GM23248 (cell line): ENCODE results near the gene OLFML2B. TPM values are rescaled to one million over a fixed set of nuclear protein-coding genes. Genes with fewer than 3 reads are reported as not detected.
A peak's percentile ranks its signal among the peaks of the same experiment; 100 is the strongest.

Experiments used
- DNase-seq: peaks from one replicate; pipeline ENCODE4 v3.0.0-alpha.2; 2015
- H2AFZ ChIP-seq: fragments of 200-600 bp; sonication (generic); 2 replicates; pipeline ENCODE4 v1.6.1; 2016; ENCODE audit warnings: antibody characterized with exemption
- H3F3A ChIP-seq: fragments of 200-600 bp; sonication (generic); 2 replicates; pipeline ENCODE4 v1.6.1; 2016; ENCODE audit warnings: mild to moderate bottlenecking, antibody characterized with exemption, mixed run types; ENCODE audit not compliant: insufficient read depth
- H3K27ac ChIP-seq: fragments of 200-600 bp; sonication (generic); 2 replicates; pipeline ENCODE4 v1.5.1; 2016; ENCODE audit warnings: mild to moderate bottlenecking
- H3K27me3 ChIP-seq: fragments of 200-600 bp; sonication (generic); replicated peaks from 2 replicates; pipeline ENCODE4 v1.6.1; 2016; ENCODE audit warnings: mild to moderate bottlenecking; ENCODE audit not compliant: insufficient read depth
- H3K36me3 ChIP-seq: fragments of 200-600 bp; sonication (generic); 2 replicates; pipeline ENCODE4 v1.6.1; 2016; ENCODE audit warnings: low read depth, mild to moderate bottlenecking
- H3K4me1 ChIP-seq: fragments of 200-600 bp; sonication (generic); 2 replicates; pipeline ENCODE4 v1.6.1; 2016; ENCODE audit warnings: mild to moderate bottlenecking; ENCODE audit not compliant: insufficient read depth
- H3K4me2 ChIP-seq: fragments of 200-600 bp; sonication (generic); one replicate; pipeline ENCODE4 v1.6.1; 2016; ENCODE audit warnings: mild to moderate bottlenecking; ENCODE audit not compliant: unreplicated experiment
- H3K4me3 ChIP-seq: fragments of 200-600 bp; sonication (generic); 2 replicates; pipeline ENCODE4 v1.5.1; 2016; ENCODE audit warnings: mild to moderate bottlenecking
- H3K79me2 ChIP-seq: fragments of 200-600 bp; sonication (generic); 2 replicates; pipeline ENCODE4 v1.6.1; 2016; ENCODE audit warnings: mild to moderate bottlenecking; ENCODE audit not compliant: insufficient read depth
- H3K9ac ChIP-seq: fragments of 200-600 bp; sonication (generic); 2 replicates; pipeline ENCODE4 v1.6.1; 2016; ENCODE audit warnings: mild to moderate bottlenecking
- H3K9me2 ChIP-seq: fragments of 200-600 bp; sonication (generic); 2 replicates; pipeline ENCODE4 v1.6.1; 2016; ENCODE audit warnings: mixed run types, mild to moderate bottlenecking, moderate library complexity; ENCODE audit not compliant: insufficient read depth
- H3K9me3 ChIP-seq: fragments of 200-600 bp; sonication (generic); one replicate; pipeline ENCODE4 v1.6.1; 2017; ENCODE audit warnings: low read depth
- H4K20me1 ChIP-seq: fragments of 200-600 bp; sonication (generic); 2 replicates; pipeline ENCODE4 v1.6.0; 2016; ENCODE audit not compliant: insufficient read depth
- EZH2 ChIP-seq: fragments of 200-600 bp; sonication (generic); IDR thresholded peaks from 2 replicates; pipeline ENCODE4 v1.6.1; 2018; ENCODE audit warnings: antibody characterized with exemption, mild to moderate bottlenecking; ENCODE audit not compliant: insufficient read depth, poor library complexity, severe bottlenecking
- EZH2phosphoT487 ChIP-seq: fragments of 200-600 bp; sonication (generic); IDR thresholded peaks from 2 replicates; pipeline ENCODE4 v1.6.1; 2018; ENCODE audit warnings: antibody characterized with exemption, moderate library complexity, mild to moderate bottlenecking, low read depth; ENCODE audit not compliant: insufficient read depth
- WGBS, 2 experiments: methylation state at CpG; one replicate each; pipeline ENCODE4 v1.1.6; 2015 to 2017; ENCODE audit warnings: low lambda C conversion rate in 2 of 2, low coverage in 1 of 2; ENCODE audit errors: missing lambda C conversion rate in 2 of 2; 5-methylcytosine and 5-hydroxymethylcytosine counted together
- in situ Hi-C: fragments of 300-500 bp; cut with MboI; formaldehyde crosslinking; loops from 2 replicates; pipeline ENCODE4 v1.15.0; 2020
- polyA plus RNA-seq: library from polyadenylated mRNA; unstranded; fragments of >200 nt; fragmentation: Nextera tagmentation; extraction: Ambion mirVana; gene quantifications from 2 replicates; pipeline ENCODE4 v1.2.1, GENCODE V29; 2016
- total RNA-seq: library from RNA; depleted of rRNA; stranded (reverse); fragments of >200 nt; shearing (Covaris generic); gene quantifications from 2 replicates; pipeline ENCODE4 v1.2.3, GENCODE V29; 2014

The OLFML2B gene
- total and polyA plus RNA-seq, 2 experiments from 2014 or later, result 0.98 to 1.1 TPM

- WGBS, 2 experiments, result 67 to 70% methylated on average over 2 of the region's 2 CpGs
- Histone ChIP-seq H3K9ac (no peak overlapping the region), H4K20me1 (no peaks in the 10 kb centered on the region), H3K9me2 (no peaks in the 10 kb centered on the region), H3K9me3 (no peaks in the 10 kb centered on the region), H3K27me3 (peaks cover 5% of the 10 kb centered on the region; the same call in 1 of the 2 replicates), H3K4me1 (no peaks in the 10 kb centered on the region), H2AFZ (no peak overlapping the region), H3K36me3 (no peaks in the 10 kb centered on the region), H3K4me3 (no peak overlapping the region), H3F3A (no peaks in the 10 kb centered on the region), H3K79me2 (no peaks in the 10 kb centered on the region), H3K4me2 (no peak overlapping the region), H3K27ac (no peak overlapping the region)
- DNase-seq, result peak; percentile 26
- in situ Hi-C loops, result loop anchor here (10.0 kb wide), 1 partner anchor 232 kb away; no protein-coding TSS in a partner anchor
- TF ChIP-seq EZH2phosphoT487 (no peak), EZH2 (no peak)
These were observed 3.2 kb upstream of the OLFML2B start for GRCh38 chr1:162026881-162027280.

- WGBS, 2 experiments, result 98 to 100% methylated on average over 2 of the region's 2 CpGs
- Histone ChIP-seq H3K27ac (no peak overlapping the region), H3K4me2 (no peak overlapping the region), H3K9me2 (no peaks in the 10 kb centered on the region), H3K9me3 (no peaks in the 10 kb centered on the region), H3K4me1 (no peaks in the 10 kb centered on the region), H3K36me3 (no peaks in the 10 kb centered on the region), H4K20me1 (no peaks in the 10 kb centered on the region), H3K4me3 (no peak overlapping the region), H2AFZ (no peak overlapping the region), H3K27me3 (peaks cover 5% of the 10 kb centered on the region; the same call in 1 of the 2 replicates), H3K79me2 (no peaks in the 10 kb centered on the region), H3F3A (no peaks in the 10 kb centered on the region), H3K9ac (no peak overlapping the region)
- in situ Hi-C loops, result loop anchor here (10.0 kb wide), 1 partner anchor 231 kb away; no protein-coding TSS in a partner anchor
- no peak for TF ChIP-seq EZH2phosphoT487
- TF ChIP-seq EZH2, result no peak
- no peak for DNase-seq
These were observed 1.9 kb upstream of the OLFML2B start for GRCh38 chr1:162025541-162025940.

GRCh38 chr1:162023181-162023546, 505 bp downstream of the OLFML2B start:
- H3K27ac ChIP-seq, result no peak overlapping the region

GRCh38 chr1:162022626-162023025, 1.0 kb downstream of the OLFML2B start:
- TF ChIP-seq EZH2phosphoT487, result no peak
- no peak for TF ChIP-seq EZH2
- H3K36me3 ChIP-seq, result no peaks in the 10 kb centered on the region
- H3K4me3 ChIP-seq, result peak overlapping the region; percentile 81
- H2AFZ ChIP-seq, result peak overlapping the region; percentile 87
- no peaks in the 10 kb centered on the region for H3K9me3 ChIP-seq
- 32% methylated on average over 9 of the region's 9 CpGs for whole genome bisulfite sequencing, 2 experiments
- peaks cover 5% of the 10 kb centered on the region; the same call in 1 of the 2 replicates for H3K27me3 ChIP-seq
- no peaks in the 10 kb centered on the region for H3K9me2 ChIP-seq
- H3K27ac ChIP-seq, result no peak overlapping the region
- in situ Hi-C loops, result loop anchor here (10.0 kb wide), 1 partner anchor 228 kb away; no protein-coding TSS in a partner anchor
- H3K79me2 ChIP-seq, result no peaks in the 10 kb centered on the region
- 0 out of 2 replicates have a peak, but pooled peaks cover 9% of the 10 kb centered on the region for H3F3A ChIP-seq
- H4K20me1 ChIP-seq, result no peaks in the 10 kb centered on the region
- H3K9ac ChIP-seq, result no peak overlapping the region
- DNase-seq, result no peak
- peaks cover 11% of the 10 kb centered on the region; the same call in 1 of the 2 replicates for H3K4me1 ChIP-seq
- H3K4me2 ChIP-seq, result peak overlapping the region; percentile 95

More at GRCh38 chr1:162023181-162023546, 505 bp downstream of the OLFML2B start:
- H3K4me3 ChIP-seq, result peak overlapping the region; percentile 81
- no peaks in the 10 kb centered on the region for H4K20me1 ChIP-seq
- no peaks in the 10 kb centered on the region for H3K9me3 ChIP-seq
- WGBS, 2 experiments, result 4 to 6% methylated on average over 20 of the region's 20 CpGs
- peak; percentile 32 for DNase-seq
- peaks cover 5% of the 10 kb centered on the region; the same call in 1 of the 2 replicates for H3K27me3 ChIP-seq
- in situ Hi-C loops, result loop anchor here (10.0 kb wide), 1 partner anchor 228 kb away; no protein-coding TSS in a partner anchor
- peak overlapping the region; percentile 95 for H3K4me2 ChIP-seq
- no peaks in the 10 kb centered on the region for H3K36me3 ChIP-seq
- TF ChIP-seq EZH2 (no peak), EZH2phosphoT487 (no peak)
- peak overlapping the region; percentile 67 for H3K9ac ChIP-seq
- no peaks in the 10 kb centered on the region for H3K9me2 ChIP-seq
- H2AFZ ChIP-seq, result peak overlapping the region; percentile 87
- H3K4me1 ChIP-seq, result peaks cover 11% of the 10 kb centered on the region; the same call in 1 of the 2 replicates
- no peaks in the 10 kb centered on the region for H3K79me2 ChIP-seq
- 0 out of 2 replicates have a peak, but pooled peaks cover 9% of the 10 kb centered on the region for H3F3A ChIP-seq
